SIG-M5 treated with dmso at 0.1 percent for 504 hours (cell line): ENCODE measurements around the gene GLDC.

ENCODE experiments used
- DNase-seq: peaks from one replicate; lab custom pipeline; 2025; ENCODE audit not compliant: unreplicated experiment; lab: John Stamatoyannopoulos, UW

The GLDC gene

DNA sequence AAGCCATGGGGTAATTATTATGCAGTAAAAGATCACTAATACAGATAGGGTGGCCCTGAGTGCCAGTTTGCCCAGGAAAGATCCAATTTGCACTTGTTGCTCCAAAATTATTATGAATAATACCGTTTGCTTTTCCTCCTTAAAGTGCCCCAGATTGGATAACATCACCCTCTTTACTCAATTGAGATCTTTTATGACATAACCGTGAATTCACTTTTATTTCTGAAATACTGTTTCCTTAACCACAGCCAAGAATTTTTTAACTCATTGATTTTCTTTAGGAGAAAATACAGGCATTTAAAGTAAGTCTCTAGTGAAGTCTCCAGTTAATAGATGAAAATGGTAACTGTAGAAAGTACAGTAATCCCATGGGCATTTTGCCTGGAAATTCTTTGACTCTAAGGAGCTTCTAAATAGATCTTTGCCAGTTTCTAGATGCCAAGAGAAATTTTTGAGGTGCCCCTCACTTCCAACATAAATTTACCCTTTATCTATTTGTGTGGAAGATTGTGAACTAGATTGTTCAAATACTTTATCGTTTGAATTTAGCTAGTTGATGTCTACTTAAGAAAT, 133.4 kb downstream of the GLDC start:
- DNase-seq: no peak

DNA sequence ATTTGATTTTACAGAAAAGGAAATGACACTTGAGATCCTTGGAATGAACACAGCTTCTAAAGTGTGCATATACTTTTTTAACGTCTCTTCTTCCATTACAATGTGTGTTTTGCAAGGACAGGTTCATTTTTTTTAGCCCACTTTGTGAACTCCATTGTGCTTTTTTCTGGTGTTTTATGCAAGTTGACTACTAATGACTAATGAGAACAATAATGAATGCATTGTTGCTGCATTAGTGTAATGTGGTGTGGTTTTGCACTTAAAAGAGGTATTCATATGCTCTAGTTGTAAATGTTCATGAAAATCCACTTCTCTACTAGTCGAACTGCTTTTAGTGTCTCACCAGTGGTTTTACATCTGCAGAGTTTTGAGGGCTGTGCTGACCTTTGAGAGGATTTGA, 139.0 kb downstream of the GLDC start:
- no peak for DNase-seq

DNA sequence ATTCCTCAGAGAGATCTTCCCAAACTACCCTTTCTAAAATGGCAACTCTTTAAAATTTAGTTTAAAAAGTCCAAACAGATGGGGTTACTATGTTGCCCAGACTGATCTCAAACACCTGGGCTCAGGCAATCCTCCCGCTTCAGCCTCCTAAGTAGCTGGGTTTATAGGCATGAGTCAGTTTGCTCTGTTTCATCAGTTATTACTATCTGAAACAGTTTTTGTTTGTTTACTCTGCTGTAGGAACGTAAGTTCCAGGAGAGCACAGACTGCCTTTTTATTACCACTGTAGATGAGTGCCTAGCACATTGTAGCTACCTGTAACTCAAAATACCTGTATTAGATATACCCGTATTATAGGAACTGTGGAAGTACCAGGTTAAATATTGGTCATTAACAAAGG, 143.1 kb downstream of the GLDC start:
- DNase-seq: peak; percentile 10

- no peak for DNase-seq
Observed at GRCh38 chr9:6501526-6502210, 143.9 kb downstream of the GLDC start.

GRCh38 chr9:6498982-6499381, 146.5 kb downstream of the GLDC start:
- DNase-seq: no peak

GRCh38 chr9:6495466-6495865, 150.1 kb downstream of the GLDC start:
- no peak for DNase-seq

DNA sequence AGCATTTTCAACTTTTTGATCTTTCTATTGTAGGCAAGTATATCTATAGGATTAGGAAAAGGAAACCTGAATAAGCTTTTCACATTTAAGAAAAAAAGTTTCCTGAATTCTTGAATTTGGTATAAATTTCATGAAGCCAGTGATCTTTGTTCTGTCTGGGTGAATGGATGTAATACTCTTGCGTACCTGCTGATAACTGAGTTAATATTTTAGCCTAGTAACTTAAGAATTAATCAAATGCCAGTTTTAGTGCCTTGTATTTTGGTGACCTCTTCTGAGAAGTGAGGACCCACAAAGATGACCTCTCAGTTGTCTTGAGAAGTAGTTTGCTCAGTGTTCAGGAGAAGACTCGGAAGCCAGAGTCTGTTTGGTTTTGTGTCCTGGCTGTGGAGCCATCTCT, 154.7 kb downstream of the GLDC start:
- no peak for DNase-seq

- DNase-seq: no peak
Observed at GRCh38 chr9:6489099-6489498, 156.4 kb downstream of the GLDC start.

DNA sequence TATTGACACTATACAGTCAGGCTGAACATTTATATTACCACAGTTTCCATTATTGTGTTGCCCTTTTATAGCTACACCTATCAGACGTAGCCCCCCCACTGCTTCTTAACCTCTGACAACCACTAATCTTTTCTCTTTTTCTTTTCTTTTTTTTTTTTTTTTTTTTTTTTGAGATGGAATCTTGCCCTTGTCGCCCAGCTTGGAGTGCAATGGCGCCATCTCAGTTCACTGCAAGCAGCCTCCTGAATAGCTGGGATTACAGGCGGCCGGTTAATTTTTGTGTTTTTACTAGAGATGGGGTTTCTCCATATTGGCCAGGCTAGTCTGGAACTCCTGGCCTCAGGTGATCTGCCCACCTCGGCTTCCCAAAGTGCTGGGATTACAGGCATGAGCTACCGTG, 157.1 kb downstream of the GLDC start:
- DNase-seq: no peak

DNA sequence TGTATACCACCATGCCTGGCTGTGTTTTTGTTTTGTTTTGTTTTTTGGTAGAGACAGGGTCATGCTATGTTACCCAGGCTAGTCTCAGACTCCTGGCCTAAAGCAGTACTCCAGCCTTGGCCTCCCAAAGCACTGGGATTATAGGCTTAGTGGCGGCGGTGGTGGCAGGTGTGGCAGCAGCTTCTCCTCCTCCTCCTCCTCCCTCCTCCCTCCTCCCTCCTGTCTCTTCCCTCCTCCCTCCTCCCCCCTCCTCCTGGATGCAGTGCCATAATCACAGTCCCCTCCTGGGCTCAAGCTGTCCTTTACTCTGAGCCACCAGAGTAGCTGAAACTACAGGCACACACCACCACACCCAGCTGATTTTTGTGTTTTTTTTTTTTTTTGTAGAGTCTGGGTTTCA, 161.3 kb downstream of the GLDC start:
- DNase-seq: no peak
